ENCODE data around the gene PADI1. TPM values are rescaled to one million over a fixed set of nuclear protein-coding genes. Genes with fewer than 3 reads are reported as not detected.

PADI1 gene
- polyA plus RNA-seq, 1 experiment, result not detected

DNA sequence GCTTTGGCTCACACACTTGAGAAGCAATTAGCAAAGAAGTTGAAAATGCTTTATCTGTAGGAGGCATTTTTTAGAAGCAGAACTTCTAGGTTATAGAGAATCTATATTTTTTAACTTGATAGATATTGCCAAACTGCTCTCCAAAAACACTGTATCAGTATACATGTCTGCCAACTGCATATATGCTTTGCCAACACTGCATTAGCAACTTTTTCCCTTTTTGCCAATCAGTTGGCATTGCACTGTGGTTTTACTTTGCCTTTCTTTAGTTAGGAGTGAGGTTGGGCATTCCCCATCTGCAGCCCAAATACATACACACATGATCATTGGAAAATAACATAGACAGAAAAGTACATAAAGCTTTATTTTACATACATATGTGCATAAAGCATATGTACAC lies 59.0 kb downstream of the PADI1 start:
- TF ChIP-seq, protein P1, sequence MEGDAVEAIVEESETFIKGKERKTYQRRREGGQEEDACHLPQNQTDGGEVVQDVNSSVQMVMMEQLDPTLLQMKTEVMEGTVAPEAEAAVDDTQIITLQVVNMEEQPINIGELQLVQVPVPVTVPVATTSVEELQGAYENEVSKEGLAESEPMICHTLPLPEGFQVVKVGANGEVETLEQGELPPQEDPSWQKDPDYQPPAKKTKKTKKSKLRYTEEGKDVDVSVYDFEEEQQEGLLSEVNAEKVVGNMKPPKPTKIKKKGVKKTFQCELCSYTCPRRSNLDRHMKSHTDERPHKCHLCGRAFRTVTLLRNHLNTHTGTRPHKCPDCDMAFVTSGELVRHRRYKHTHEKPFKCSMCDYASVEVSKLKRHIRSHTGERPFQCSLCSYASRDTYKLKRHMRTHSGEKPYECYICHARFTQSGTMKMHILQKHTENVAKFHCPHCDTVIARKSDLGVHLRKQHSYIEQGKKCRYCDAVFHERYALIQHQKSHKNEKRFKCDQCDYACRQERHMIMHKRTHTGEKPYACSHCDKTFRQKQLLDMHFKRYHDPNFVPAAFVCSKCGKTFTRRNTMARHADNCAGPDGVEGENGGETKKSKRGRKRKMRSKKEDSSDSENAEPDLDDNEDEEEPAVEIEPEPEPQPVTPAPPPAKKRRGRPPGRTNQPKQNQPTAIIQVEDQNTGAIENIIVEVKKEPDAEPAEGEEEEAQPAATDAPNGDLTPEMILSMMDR (IDR thresholded peaks at IDR 0.05; ENCODE audit: low read depth, low read length), result no peak
- ChIA-PET POLR2A (no interaction called here), CTCF (interaction anchor here (0.6 to 2.0 kb wide), 4 partner anchors 9 to 263 kb away, joined by 3 to 6 read pairs (median 4); no protein-coding TSS in a partner anchor)
- peaks cover 12% of the 10 kb centered on the region for H3K27me3 ChIP-seq (ENCODE audit: control insufficient read depth, insufficient read depth, low read length)
- H3K9me3 ChIP-seq (ENCODE audit: control insufficient read depth, insufficient read depth, low read length), result no peaks in the 10 kb centered on the region
- H3K4me3 ChIP-seq (ENCODE audit: low read depth, low read length), result no peak overlapping the region
- H3K27ac ChIP-seq (ENCODE audit: low read depth, low read length), result no peak overlapping the region
- DNase-seq (ENCODE audit: low read depth, low spot score), result no peak

DNA sequence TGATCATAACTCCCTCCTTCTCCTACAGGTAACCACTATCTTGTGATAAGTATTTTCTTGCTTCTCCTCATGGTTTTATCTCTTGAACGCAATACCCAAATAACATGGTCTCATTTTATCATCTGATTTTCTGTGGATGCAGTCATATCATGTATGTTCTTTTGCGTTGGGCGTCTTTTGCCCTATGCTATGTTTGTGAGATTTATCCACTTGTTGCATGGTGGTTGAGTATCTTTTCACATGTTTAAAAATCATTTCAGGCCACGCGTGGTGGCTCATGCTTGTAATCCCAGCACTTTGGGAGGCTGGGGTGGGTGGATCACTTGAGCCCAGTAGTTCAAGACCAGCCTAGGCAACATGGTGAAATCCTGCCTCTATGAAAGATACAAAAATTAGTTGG lies 59.5 kb downstream of the PADI1 start:
- TF ChIP-seq, protein P1 (IDR thresholded peaks at IDR 0.05; ENCODE audit: low read depth, low read length), result no peak
- DNase-seq (ENCODE audit: low read depth, low spot score), result no peak
- POLR2A ChIA-PET, result no interaction called here
- Histone ChIP-seq H3K27me3 (ENCODE audit: control insufficient read depth, insufficient read depth, low read length) (peaks cover 12% of the 10 kb centered on the region), H3K9me3 (ENCODE audit: control insufficient read depth, insufficient read depth, low read length) (no peaks in the 10 kb centered on the region), H3K27ac (ENCODE audit: low read depth, low read length) (no peak overlapping the region), H3K4me3 (ENCODE audit: low read depth, low read length) (no peak overlapping the region)
- CTCF ChIA-PET, result interaction anchor here (0.9 to 2.0 kb wide), 3 partner anchors 10 to 27 kb away, joined by 3 to 6 read pairs (median 3); no protein-coding TSS in a partner anchor

DNA sequence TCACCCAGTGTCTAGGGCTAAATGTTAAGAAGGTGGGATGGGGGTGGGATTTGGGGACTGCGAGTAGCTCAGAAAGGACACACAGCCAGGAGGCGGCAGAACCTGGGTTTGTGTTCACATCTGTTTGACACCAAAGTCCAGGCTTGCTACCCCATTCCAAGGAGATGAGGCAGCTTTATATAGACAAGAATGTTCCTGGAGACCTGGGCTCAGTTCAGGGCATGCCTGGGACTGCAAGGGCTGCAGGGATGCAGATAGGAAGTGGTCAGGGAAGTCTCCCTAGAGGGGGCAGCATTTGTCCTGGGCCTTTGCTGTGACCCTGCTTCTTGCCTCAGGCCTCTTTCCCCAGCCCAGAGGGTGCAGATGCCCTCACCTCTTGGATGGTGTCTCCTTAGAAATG lies 60.2 kb downstream of the PADI1 start:
- Histone ChIP-seq H3K4me3 (ENCODE audit: low read depth, low read length) (no peak overlapping the region), H3K9me3 (ENCODE audit: control insufficient read depth, insufficient read depth, low read length) (no peaks in the 10 kb centered on the region), H3K27ac (ENCODE audit: low read depth, low read length) (no peak overlapping the region), H3K27me3 (ENCODE audit: control insufficient read depth, insufficient read depth, low read length) (peaks cover 12% of the 10 kb centered on the region)
- TF ChIP-seq, protein P1 (IDR thresholded peaks at IDR 0.05; ENCODE audit: low read depth, low read length), result peak; percentile 4; the same call in 1 of the 2 replicates
- ChIA-PET POLR2A (no interaction called here), CTCF (interaction anchor here (1.3 kb wide), 1 partner anchor 11 kb away, joined by 3 read pairs; no protein-coding TSS in a partner anchor)
- no peak for DNase-seq (ENCODE audit: low read depth, low spot score)

DNA sequence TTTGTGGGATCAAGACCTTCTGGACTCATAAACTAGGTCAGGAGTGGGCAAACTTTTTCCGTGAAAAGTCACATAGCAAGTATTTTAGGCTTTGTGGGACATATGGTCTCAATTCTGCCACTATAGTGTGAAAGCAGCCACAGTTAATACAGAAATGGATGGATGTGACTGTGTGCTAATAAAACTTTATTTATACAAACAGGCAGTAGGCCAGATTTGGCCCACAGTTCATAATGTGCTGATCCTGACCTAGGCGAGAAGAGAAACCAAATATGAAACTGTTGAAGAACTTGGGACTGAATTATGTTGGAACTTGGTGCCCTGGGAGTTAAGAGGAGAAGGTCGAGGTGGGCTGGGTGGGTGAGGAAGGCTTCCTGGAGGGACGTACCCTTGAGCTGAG lies 61.0 kb downstream of the PADI1 start:
- Histone ChIP-seq H3K27me3 (ENCODE audit: control insufficient read depth, insufficient read depth, low read length) (peaks cover 11% of the 10 kb centered on the region), H3K27ac (ENCODE audit: low read depth, low read length) (no peak overlapping the region), H3K4me3 (ENCODE audit: low read depth, low read length) (no peak overlapping the region), H3K9me3 (ENCODE audit: control insufficient read depth, insufficient read depth, low read length) (no peaks in the 10 kb centered on the region; the same call in 1 of the 2 replicates)
- no peak for DNase-seq (ENCODE audit: low read depth, low spot score)
- TF ChIP-seq, protein P1 (IDR thresholded peaks at IDR 0.05; ENCODE audit: low read depth, low read length), result no peak
- POLR2A ChIA-PET, result no interaction called here
- CTCF ChIA-PET, result interaction anchor here (1.3 kb wide), 1 partner anchor 10 kb away, joined by 3 read pairs; no protein-coding TSS in a partner anchor

DNA sequence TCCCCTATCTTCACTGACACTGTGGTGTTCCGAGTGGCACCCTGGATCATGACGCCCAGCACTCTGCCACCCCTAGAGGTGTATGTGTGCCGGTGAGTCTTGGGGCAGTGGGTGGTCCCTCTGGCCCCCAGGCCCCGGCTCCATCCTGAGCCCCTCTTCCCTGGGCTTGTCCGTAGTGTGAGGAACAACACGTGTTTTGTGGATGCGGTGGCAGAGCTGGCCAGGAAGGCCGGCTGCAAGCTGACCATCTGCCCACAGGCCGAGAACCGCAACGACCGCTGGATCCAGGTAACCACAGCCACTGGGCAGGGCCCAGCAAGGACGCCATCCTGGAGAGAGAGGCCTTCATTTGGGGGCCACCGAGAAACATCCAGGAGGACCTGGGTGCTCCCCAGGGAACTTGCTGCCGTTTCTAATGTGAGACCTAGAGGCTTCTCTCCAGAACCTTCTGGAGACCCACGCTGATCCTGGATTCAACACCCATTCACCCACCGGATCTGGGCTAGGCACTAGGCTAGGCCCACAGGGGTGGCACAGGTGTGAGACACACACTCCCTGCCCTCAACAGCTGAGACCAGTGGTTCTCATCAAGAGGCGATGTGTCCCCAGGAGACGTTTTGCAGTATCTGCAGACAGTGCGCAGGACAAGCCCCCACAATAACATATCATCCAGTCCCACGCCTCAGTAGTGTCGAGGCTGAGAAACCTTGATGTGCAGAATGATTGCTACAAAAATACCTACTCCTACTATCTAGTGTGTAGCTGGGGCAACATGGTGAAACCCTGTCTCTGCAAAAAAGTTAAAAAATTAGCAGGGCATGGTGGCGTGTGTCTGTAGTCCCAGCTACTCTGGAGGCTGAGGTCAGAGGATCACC lies 66.2 kb downstream of the PADI1 start:
- ChIA-PET POLR2A (no interaction called here), CTCF (no interaction called here)
- Histone ChIP-seq H3K27ac (ENCODE audit: low read depth, low read length) (no peak overlapping the region), H3K4me3 (ENCODE audit: low read depth, low read length) (no peak overlapping the region), H3K27me3 (ENCODE audit: control insufficient read depth, insufficient read depth, low read length) (peaks cover 9% of the 10 kb centered on the region), H3K9me3 (ENCODE audit: control insufficient read depth, insufficient read depth, low read length) (no peaks in the 10 kb centered on the region; the same call in 1 of the 2 replicates)
- TF ChIP-seq, protein P1 (IDR thresholded peaks at IDR 0.05; ENCODE audit: low read depth, low read length), result no peak
- no peak for DNase-seq (ENCODE audit: low read depth, low spot score)

Measured in AG04450 (cell line).